ENCODE data around the gene ENTHD1. TPM values are rescaled to one million over a fixed set of nuclear protein-coding genes. Genes with fewer than 3 reads are reported as not detected.

ENTHD1 gene
- total and polyA plus RNA-seq, 9 of the 15 experiments (the other 6 are each of a cell fraction or from before 2014, with no cell fraction given): 0.13 to 0.98 (median 0.35) TPM

DNA sequence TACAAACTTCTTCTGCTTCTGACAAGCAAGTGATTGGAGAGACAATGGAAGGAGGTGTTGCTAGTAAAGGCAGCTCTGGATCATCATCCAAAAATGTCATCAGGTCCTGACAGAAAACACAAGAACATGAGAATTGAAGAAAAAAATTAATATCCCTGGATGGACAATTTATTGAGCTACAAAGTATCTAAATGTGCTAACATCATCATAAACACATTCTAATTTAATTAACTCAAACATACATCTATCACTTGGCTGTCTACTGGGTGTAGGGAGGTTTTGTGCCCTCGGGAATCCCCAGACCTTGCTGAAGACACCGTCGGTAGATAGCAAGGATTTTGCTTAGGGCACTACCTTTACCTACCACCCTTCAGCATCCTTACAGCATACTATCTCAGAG lies 72.6 kb downstream of the ENTHD1 start (continued):
- TF ChIP-seq PCBP2 (IDR thresholded peaks at IDR 0.05; ENCODE audit: low read depth, low read length, poor library complexity, severe bottlenecking): no peak
- TF ChIP-seq EZH2 (IDR thresholded peaks at IDR 0.05; ENCODE audit: borderline replicate concordance, low read depth, low read length): no peak
- TF ChIP-seq, protein P1, sequence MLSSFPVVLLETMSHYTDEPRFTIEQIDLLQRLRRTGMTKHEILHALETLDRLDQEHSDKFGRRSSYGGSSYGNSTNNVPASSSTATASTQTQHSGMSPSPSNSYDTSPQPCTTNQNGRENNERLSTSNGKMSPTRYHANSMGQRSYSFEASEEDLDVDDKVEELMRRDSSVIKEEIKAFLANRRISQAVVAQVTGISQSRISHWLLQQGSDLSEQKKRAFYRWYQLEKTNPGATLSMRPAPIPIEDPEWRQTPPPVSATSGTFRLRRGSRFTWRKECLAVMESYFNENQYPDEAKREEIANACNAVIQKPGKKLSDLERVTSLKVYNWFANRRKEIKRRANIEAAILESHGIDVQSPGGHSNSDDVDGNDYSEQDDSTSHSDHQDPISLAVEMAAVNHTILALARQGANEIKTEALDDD (IDR thresholded peaks at IDR 0.05): peak; percentile 54; the same call in 1 of the 2 replicates
- TF ChIP-seq ZNF639 (CRISPR knock-in tag; conservative IDR thresholded peaks at IDR 0.05 in 1 of 2, IDR thresholded peaks at IDR 0.05 in 1 of 2): no peak

DNA sequence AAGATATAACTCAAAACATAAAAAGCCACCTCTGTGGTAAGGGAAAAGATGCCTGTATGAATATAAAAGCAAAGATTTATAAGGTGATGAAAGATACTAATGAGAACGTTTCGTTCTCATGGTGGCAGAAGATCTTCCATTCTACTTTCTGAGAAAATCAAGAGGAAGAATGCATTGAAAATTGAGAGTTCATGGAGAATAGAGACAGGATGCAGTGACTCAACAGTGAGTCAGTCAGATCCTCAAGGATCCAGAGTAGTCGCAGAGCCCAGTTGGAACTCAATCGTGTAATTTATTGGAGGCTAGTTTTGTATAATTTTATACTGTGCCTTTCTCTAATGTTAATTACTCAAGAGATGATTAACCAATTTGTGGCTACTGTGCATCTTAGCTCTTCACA lies 73.3 kb downstream of the ENTHD1 start:
- intact Hi-C loops (cut with micrococcal nuclease): no loop called here
- Histone ChIP-seq H3K4me3 (no peak overlapping the region), H3K4me1 (replicated peaks in 1 of 2; ENCODE audit: control insufficient read depth in 2 of 2, insufficient read depth in 2 of 2, low read length in 2 of 2) (peaks cover 0 to 21% of the 10 kb centered on the region in 2 experiments; a peak in 2 of 5 replicates), H3K27ac (ENCODE audit: extremely low read depth, low read depth, low read length) (peak overlapping the region; percentile 54; the same call in 1 of the 3 replicates), H4K20me1 (replicated peaks; ENCODE audit: control insufficient read depth, insufficient read depth, low read length) (no peaks in the 10 kb centered on the region), H2AFZ (ENCODE audit: low read depth, low read length) (peak overlapping the region; percentile 28), H3K4me2 (ENCODE audit: insufficient read depth, low read length) (no peak overlapping the region; the same call in 1 of the 2 replicates), H3K9me3 (replicated peaks; ENCODE audit: control insufficient read depth, insufficient read depth, low read depth, low read length) (0 out of 2 replicates have a peak, but pooled peaks cover 2% of the 10 kb centered on the region), H3K79me2 (ENCODE audit: control insufficient read depth, insufficient read depth, low read length) (no peaks in the 10 kb centered on the region), H3K9me1 (ENCODE audit: control insufficient read depth, insufficient read depth, low read length) (no peaks in the 10 kb centered on the region), H3K36me3 (ENCODE audit: control insufficient read depth, insufficient read depth, low read length) (no peaks in the 10 kb centered on the region), H3K9ac (ENCODE audit: insufficient read depth in 1 of 2, low read depth in 2 of 2, low read length in 2 of 2) (no peak overlapping the region; a peak in 1 of 4 replicates), H3K27me3 (ENCODE audit: control insufficient read depth in 2 of 2, insufficient read depth in 2 of 2, low read length in 2 of 2) (no peaks in the 10 kb centered on the region)
- peak in 1 of 4 experiments; percentile 52 for DNase-seq (ENCODE audit: extremely low read depth in 1 of 4, low spot score in 3 of 4)
- ATAC-seq: peak; percentile 36; the same call in 1 of the 3 replicates
- CTCF ChIA-PET (ENCODE audit: low intra/inter-chr PET ratio): no interaction called here
- POLR2A ChIA-PET: interaction anchor here (0.6 kb wide), 1 partner anchor 9 kb away, joined by 3 read pairs; no protein-coding TSS in a partner anchor
- in situ Hi-C loops (cut with MboI): no loop called here
- BruUV-seq (replicated peaks): no TSS peak
- no peak for FAIRE-seq
- WGBS (ENCODE audit: insufficient coverage, low coverage, missing lambda C conversion rate): 0% methylated on average over 4 of the region's 4 CpGs
- TF ChIP-seq ARID3A (IDR thresholded peaks at IDR 0.05; ENCODE audit: borderline replicate concordance, low read depth, low read length) (0 out of 2 replicates have a peak, but pooled peaks have one; percentile 11), DPF2 (IDR thresholded peaks at IDR 0.05) (peak; percentile 32; the same call in 1 of the 2 replicates), EP300 (IDR thresholded peaks at IDR 0.05; ENCODE audit: low read length) (0 out of 2 replicates have a peak, but pooled peaks have one; percentile 7), JUN (IDR thresholded peaks at IDR 0.05; ENCODE audit: borderline replicate concordance, low read depth, low read length) (peak; percentile 70), JUN (CRISPR knock-in tag; IDR thresholded peaks at IDR 0.05; ENCODE audit: borderline replicate concordance) (no peak), PHTF2 (CRISPR knock-in tag; IDR thresholded peaks at IDR 0.05) (no peak), CEBPG (CRISPR knock-in tag; IDR thresholded peaks at IDR 0.05) (no peak), CEBPG (tag; conservative IDR thresholded peaks at IDR 0.05 in 1 of 2, IDR thresholded peaks at IDR 0.05 in 1 of 2) (0 out of 4 replicates have a peak, but pooled peaks of 1 of the 2 experiments have one; percentile 19), FOSL1 (tag; conservative IDR thresholded peaks at IDR 0.05) (peak; percentile 93)
- TF ChIP-seq, protein P2, sequence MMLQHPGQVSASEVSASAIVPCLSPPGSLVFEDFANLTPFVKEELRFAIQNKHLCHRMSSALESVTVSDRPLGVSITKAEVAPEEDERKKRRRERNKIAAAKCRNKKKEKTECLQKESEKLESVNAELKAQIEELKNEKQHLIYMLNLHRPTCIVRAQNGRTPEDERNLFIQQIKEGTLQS (IDR thresholded peaks at IDR 0.05): peak; percentile 71; the same call in 1 of the 2 replicates
- TF ChIP-seq, protein P2 (CRISPR knock-in tag; conservative IDR thresholded peaks at IDR 0.05): no peak

All from K562 (cell line).